GM13977 (cell line): ENCODE measurements around the gene YWHAH.

Experiments used
- DNase-seq: peaks from one replicate; pipeline ENCODE4 v3.0.0; 2012; ENCODE audit warnings: low spot score
- in situ Hi-C: fragments of 300-500 bp; cut with MboI; formaldehyde crosslinking; loops from one replicate; pipeline ENCODE4 v1.12.0; 2022; ENCODE audit warnings: low sequenced_read_pairs, low pct_unique_long_range_greater_than_20kb, mixed read lengths, inconsistent platforms; ENCODE audit not compliant: unreplicated experiment
- TF ChIP-seq, protein P1 (sequence below): IDR thresholded peaks from 2 replicates; pipeline ENCODE4 v1.5.1; 2012; ENCODE audit warnings: mild to moderate bottlenecking, control low read depth; ENCODE audit not compliant: insufficient read depth; ENCODE audit errors: extremely low read depth, missing control alignments

YWHAH gene

DNA sequence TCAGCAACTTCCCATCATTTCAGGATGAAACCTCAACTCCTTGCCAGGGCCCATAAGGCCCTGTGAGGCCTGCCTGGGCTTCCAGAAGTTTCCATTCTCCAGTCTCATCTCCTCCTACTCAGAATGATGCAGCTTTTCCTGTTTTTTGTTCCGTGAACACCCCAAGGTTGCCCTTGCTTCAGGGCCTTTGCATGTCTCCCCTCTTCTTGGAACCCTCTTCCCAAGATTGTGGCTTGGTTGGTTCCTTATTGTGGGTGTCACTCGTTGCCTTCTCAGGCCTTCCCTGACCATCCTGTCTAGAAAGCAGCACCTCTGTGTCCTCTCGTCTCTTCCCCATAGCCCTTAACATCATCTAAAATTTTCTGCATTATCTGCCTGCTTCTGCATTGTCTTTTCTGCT, 23.2 kb upstream of the YWHAH start:
- DNase-seq, result no peak
- TF ChIP-seq, protein P1, sequence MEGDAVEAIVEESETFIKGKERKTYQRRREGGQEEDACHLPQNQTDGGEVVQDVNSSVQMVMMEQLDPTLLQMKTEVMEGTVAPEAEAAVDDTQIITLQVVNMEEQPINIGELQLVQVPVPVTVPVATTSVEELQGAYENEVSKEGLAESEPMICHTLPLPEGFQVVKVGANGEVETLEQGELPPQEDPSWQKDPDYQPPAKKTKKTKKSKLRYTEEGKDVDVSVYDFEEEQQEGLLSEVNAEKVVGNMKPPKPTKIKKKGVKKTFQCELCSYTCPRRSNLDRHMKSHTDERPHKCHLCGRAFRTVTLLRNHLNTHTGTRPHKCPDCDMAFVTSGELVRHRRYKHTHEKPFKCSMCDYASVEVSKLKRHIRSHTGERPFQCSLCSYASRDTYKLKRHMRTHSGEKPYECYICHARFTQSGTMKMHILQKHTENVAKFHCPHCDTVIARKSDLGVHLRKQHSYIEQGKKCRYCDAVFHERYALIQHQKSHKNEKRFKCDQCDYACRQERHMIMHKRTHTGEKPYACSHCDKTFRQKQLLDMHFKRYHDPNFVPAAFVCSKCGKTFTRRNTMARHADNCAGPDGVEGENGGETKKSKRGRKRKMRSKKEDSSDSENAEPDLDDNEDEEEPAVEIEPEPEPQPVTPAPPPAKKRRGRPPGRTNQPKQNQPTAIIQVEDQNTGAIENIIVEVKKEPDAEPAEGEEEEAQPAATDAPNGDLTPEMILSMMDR, result no peak
- in situ Hi-C loops, result no loop called here

DNA sequence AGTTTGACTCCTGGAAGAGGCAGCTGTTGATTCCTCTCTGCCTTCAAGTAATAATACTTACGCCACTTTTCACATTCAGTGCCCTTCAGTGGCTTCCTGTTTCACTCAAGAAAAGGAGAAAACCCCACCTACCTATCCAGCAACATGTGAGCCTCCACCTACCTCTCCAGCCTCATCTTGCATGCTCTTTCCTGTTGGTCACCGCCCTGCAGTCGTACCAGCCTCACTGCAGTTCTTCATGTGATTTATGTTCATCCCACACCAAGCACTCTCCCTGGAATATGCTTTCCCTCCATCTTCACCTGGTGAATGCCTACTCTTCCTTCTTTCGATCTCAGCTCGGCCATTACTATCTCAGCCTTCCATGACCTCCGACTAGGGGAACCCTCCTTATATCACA, 21.8 kb upstream of the YWHAH start:
- no peak for DNase-seq
- in situ Hi-C loops, result no loop called here

DNA sequence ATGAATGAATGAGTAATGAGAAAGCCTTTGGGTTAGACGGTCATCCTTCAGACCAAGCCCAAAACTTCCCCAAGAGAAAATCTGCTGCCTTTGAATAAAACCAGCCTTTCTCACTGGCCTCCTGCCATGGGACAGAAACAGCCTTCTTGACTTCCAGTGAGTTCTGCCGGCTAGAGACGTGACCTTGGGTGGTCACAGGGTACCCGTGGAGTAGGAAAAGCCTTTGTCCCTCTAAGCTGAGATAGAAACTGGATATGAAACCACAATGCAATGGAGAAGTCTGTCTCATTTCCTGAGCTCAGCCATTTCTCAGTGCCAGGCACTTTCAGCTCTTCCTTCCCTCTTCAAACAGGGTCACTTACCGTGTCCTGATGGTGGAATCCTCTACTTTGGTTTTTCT, 21.2 kb upstream of the YWHAH start:
- in situ Hi-C loops, result no loop called here
- TF ChIP-seq, protein P1, result no peak
- no peak for DNase-seq

More for the DNA sequence above, 21.8 kb upstream of the YWHAH start:
- TF ChIP-seq, protein P1, result no peak

DNA sequence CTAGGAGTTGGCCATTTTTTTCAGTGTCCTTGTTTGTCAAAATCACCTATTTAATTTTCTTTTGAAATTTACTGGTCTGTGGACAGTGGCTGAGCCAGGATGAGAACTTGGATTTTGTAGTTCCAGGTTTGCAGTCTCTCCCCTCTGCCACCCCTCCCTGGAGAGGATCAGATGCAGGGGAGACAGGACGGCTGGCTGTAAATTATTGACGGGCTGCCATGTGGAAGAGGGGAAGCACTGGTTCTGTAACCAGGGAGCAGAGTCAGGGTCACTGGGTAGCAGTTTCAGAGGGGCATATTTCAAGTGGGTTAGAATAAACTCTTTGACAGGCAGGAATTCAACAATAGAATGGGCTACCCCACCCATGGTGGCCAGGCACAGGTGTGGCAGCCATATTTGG, 20.6 kb upstream of the YWHAH start:
- no peak for DNase-seq
- TF ChIP-seq, protein P1, result no peak
- in situ Hi-C loops, result no loop called here

DNA sequence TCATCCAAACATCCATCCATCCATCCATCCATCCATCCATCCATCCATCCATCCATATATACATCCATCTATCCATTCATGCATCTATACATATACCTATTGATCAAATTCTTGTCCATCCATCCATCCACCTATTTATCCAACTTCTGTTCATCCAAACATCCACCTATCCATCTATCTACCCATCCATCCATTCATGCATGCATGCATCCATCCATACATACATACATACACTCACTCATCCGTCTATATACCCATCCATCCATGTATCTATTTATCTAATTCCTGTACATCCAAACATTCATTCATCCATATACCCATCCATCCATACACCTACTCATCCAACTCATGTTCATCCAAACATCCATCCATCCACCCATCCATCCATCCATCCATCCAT, 19.3 kb upstream of the YWHAH start:
- in situ Hi-C loops, result no loop called here
- DNase-seq, result no peak
- TF ChIP-seq, protein P1, result no peak

DNA sequence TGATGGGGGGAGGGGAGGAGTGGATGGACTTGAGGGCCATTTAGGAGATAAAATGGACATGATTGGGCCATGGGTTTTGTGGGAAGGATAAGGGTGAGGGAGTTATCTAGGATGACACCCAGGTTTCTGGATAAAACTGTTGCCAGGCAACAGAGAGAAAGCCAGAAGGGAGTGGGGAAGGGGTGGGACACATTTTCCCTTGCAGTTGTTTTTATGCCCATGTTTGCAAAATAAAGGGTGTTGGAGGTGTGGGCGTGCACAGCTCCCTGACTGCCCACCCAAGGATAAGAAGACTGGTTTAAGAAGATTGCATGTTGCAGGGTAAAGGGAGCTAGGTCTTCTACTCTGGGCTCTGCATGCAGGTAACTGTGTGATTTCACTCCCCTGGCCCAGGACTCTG, 18.3 kb upstream of the YWHAH start:
- in situ Hi-C loops, result no loop called here
- DNase-seq, result no peak

More for the DNA sequence above, 18.3 kb upstream of the YWHAH start:
- TF ChIP-seq, protein P1, result no peak
